Dendritic cell treated with granulocyte-macrophage colony-stimulating factor and Interleukin-4, amounts not matched to agents 40 ng/mL and 50 ng/mL, for 4 days (primary cell): Measurements from ENCODE around the gene NTSR2.

Experiments
- H3K27ac Mint-ChIP-seq: one replicate; pipeline ENCODE4 v1.8.0; 2022; ENCODE audit warnings: mild to moderate bottlenecking, mixed read lengths
- H3K27me3 Mint-ChIP-seq: one replicate; pipeline ENCODE4 v1.8.0; 2022; ENCODE audit warnings: mild to moderate bottlenecking, mixed read lengths
- H3K36me3 Mint-ChIP-seq: one replicate; pipeline ENCODE4 v1.8.0; 2022; ENCODE audit warnings: low read depth, mixed read lengths
- H3K4me1 Mint-ChIP-seq: one replicate; pipeline ENCODE4 v1.8.0; 2022; ENCODE audit warnings: low read depth, mixed read lengths
- H3K4me3 Mint-ChIP-seq: one replicate; pipeline ENCODE4 v1.8.0; 2022; ENCODE audit warnings: mild to moderate bottlenecking, moderate library complexity, mixed read lengths
- H3K9me3 Mint-ChIP-seq: one replicate; pipeline ENCODE4 v1.8.0; 2022; ENCODE audit warnings: mixed read lengths
- intact Hi-C: fragments of 100-400 bp; cut with micrococcal nuclease; formaldehyde crosslinking; loops from one replicate; pipeline ENCODE4 v1.15.0; 2022

NTSR2 gene

GRCh38 chr2:11669454-11670291 is at the start of gene NTSR2:
Gene NTSR2 (minus strand): TSS chr2:11670195. CDS start chr2:11670129, 66 bp downstream.
- H3K4me1 Mint-ChIP-seq: peaks cover 6% of the 10 kb centered on the region
- peaks cover 47% of the 10 kb centered on the region for H3K27me3 Mint-ChIP-seq
- no peaks in the 10 kb centered on the region for H3K36me3 Mint-ChIP-seq
- H3K9me3 Mint-ChIP-seq: no peaks in the 10 kb centered on the region
- no peak within 1 kb of the TSS for H3K27ac Mint-ChIP-seq
- H3K4me3 Mint-ChIP-seq: no peak within 1 kb of the TSS
- intact Hi-C loops: no loop called here

DNA sequence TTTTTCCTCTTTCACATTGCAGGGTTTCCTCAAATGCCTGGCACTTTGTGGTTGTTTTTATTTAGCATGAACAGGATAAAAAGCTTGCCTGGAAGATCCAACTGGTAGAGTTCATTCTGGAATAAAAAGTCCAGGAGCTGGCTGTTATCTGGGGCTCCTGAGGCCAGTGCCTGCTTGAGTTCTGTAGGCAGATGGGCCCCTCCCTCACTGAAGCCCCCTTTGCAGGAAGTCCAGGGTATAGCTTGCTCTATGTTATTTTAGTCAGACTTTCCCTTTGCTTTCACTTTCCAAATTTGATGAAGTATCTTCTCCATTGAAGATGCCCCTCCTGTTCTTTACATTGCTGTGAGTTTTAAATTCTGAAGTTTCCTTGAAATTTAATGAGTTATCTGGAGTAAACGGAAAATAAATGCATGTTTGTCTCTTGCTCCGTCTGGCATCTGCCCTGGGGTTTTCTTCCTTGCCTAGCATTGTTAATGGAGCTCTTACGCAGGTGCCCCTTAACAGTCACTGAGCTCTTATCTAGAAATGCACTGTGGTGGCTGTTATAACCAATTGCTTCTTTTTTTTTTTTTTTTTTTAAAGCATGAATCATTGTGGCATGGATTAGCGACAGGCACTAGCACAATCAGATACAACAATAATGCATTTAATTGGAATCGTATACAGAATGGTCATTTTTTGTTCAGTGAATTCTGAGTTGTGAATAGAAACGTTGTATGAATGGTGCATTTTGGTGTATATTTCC is 49.4 kb upstream of the NTSR2 start:
- Mint-ChIP-seq H3K4me3 (no peak overlapping the region), H3K36me3 (no peaks in the 10 kb centered on the region), H3K9me3 (no peaks in the 10 kb centered on the region), H3K27ac (no peak overlapping the region), H3K27me3 (peaks cover 23% of the 10 kb centered on the region), H3K4me1 (peaks cover 26% of the 10 kb centered on the region)
- intact Hi-C loops: no loop called here

- intact Hi-C loops: no loop called here
- H3K4me1 Mint-ChIP-seq: peaks cover 26% of the 10 kb centered on the region
- peaks cover 24% of the 10 kb centered on the region for H3K27me3 Mint-ChIP-seq
- no peak overlapping the region for H3K27ac Mint-ChIP-seq
- no peaks in the 10 kb centered on the region for H3K9me3 Mint-ChIP-seq
- no peak overlapping the region for H3K4me3 Mint-ChIP-seq
- no peaks in the 10 kb centered on the region for H3K36me3 Mint-ChIP-seq
Observed at GRCh38 chr2:11718606-11719005, 48.6 kb upstream of the NTSR2 start.

GRCh38 chr2:11717623-11718022 is 47.6 kb upstream of the NTSR2 start:
- H3K36me3 Mint-ChIP-seq: no peaks in the 10 kb centered on the region
- H3K4me3 Mint-ChIP-seq: no peak overlapping the region
- H3K27me3 Mint-ChIP-seq: peaks cover 21% of the 10 kb centered on the region
- H3K9me3 Mint-ChIP-seq: no peaks in the 10 kb centered on the region
- intact Hi-C loops: no loop called here
- peak overlapping the region; percentile 26 for H3K27ac Mint-ChIP-seq
- H3K4me1 Mint-ChIP-seq: peaks cover 26% of the 10 kb centered on the region

- intact Hi-C loops: no loop called here
- Mint-ChIP-seq H3K27me3 (peaks cover 19% of the 10 kb centered on the region), H3K9me3 (no peaks in the 10 kb centered on the region)
Observed at GRCh38 chr2:11716689-11717321, 46.8 kb upstream of the NTSR2 start.

DNA sequence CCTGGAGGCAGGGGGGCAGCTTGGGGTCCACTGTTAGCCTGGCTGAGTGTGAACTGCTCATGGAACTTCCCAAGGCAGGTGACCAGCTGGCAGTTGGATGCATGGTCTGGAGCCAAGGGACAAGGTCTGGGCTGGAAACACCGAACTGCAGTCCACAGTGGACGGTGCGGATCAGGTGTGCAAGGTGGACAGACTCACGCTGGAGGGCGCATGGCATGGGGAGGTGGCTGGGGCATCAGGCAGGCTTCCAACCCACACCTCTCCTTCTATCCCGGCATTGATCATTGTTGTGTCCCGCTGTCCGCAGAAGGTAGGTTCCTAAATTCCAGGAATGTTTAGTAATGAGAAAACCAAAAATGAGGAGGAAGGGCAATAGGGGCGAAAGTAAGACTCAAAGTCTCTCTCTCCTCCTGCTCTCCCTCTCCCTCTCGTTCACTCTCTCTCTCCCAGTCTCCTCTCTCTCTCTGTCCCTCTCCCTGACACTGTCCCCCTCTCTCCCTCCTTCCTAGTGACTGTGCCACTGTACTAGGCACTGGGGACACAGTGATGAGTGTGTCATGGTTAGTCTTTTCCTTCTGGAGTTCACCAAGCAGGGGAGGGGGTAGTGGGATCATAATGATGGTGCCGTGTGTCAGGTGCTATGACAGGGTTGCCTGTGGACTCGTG is 46.1 kb upstream of the NTSR2 start:
- Mint-ChIP-seq H3K4me3 (no peak overlapping the region), H3K36me3 (no peaks in the 10 kb centered on the region), H3K27ac (peak overlapping the region; percentile 22), H3K27me3 (peaks cover 19% of the 10 kb centered on the region), H3K4me1 (peaks cover 41% of the 10 kb centered on the region), H3K9me3 (no peaks in the 10 kb centered on the region)
- intact Hi-C loops: no loop called here

More at GRCh38 chr2:11716689-11717321, 46.8 kb upstream of the NTSR2 start:
- H3K4me1 Mint-ChIP-seq: peaks cover 34% of the 10 kb centered on the region
- H3K27ac Mint-ChIP-seq: peak overlapping the region; percentile 22
- H3K36me3 Mint-ChIP-seq: no peaks in the 10 kb centered on the region
- H3K4me3 Mint-ChIP-seq: no peak overlapping the region

DNA sequence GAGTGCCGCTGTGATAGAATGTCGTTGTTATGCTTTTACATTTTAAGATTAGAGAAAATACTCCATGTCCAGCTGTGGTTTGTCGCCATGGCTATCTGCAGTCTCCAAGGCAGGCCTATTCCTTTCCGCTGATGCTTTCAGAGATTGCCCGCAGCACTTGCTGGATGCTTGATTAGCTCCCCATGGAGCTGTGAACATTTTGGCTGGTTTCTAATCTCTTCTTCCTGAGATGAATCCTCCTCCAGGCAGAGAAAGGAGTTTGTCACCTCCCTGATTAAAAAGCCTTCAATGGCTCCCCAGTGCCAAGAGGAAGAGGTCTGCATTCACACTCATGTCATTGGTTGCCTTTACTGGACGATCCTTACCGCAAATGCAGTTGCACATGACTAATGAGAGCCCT is 43.8 kb upstream of the NTSR2 start:
- Mint-ChIP-seq H3K36me3 (no peaks in the 10 kb centered on the region), H3K9me3 (no peaks in the 10 kb centered on the region), H3K4me3 (no peak overlapping the region), H3K27ac (no peak overlapping the region), H3K4me1 (peaks cover 41% of the 10 kb centered on the region), H3K27me3 (peaks cover 10% of the 10 kb centered on the region)
- intact Hi-C loops: no loop called here

DNA sequence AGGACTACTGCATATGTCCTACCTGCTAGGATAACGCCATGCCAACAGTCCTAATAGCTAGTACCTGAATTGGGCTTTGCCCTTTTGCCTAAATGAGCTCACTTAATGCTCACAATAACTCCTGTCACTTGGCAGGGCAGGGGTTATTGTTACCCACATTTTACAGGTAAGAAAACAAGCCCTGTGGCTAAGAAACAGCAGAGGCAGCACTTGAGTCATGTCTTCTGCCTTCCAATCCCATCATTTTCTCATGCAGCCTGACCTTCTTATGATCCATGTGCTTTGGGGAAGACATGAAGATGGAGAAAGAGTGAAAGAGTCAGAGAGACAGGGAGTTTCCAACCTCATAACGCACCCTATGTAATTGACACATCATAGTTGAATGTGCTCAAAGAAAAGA is 42.9 kb upstream of the NTSR2 start:
- H3K36me3 Mint-ChIP-seq: no peaks in the 10 kb centered on the region

GRCh38 chr2:11711751-11712150 is 41.8 kb upstream of the NTSR2 start:
- no peak overlapping the region for H3K4me3 Mint-ChIP-seq
- peaks cover 30% of the 10 kb centered on the region for H3K4me1 Mint-ChIP-seq
- H3K27ac Mint-ChIP-seq: peak overlapping the region; percentile 1
- H3K9me3 Mint-ChIP-seq: no peaks in the 10 kb centered on the region
- intact Hi-C loops: no loop called here
- H3K36me3 Mint-ChIP-seq: no peaks in the 10 kb centered on the region
- peaks cover 10% of the 10 kb centered on the region for H3K27me3 Mint-ChIP-seq

More for the DNA sequence above, 42.9 kb upstream of the NTSR2 start:
- no peaks in the 10 kb centered on the region for H3K9me3 Mint-ChIP-seq
- peaks cover 10% of the 10 kb centered on the region for H3K27me3 Mint-ChIP-seq
- H3K4me3 Mint-ChIP-seq: no peak overlapping the region
- H3K4me1 Mint-ChIP-seq: peaks cover 39% of the 10 kb centered on the region
- no peak overlapping the region for H3K27ac Mint-ChIP-seq
- intact Hi-C loops: no loop called here

DNA sequence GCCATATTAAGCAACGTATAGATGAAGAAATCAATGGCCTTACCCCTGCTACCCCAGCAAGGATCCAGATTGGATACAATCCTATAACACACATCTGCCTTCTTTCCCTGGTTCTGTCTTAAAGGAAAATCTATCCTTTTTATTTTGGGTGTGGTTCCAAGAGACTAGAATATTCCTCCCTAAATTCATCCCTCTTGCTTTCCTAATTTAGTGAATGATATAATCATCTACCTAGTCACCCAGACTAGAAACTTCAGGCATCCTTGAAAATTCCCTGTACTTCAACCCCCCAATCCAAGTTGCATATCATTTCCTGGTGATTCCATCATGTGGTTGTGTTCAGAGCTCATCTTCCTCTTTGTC is 41.3 kb upstream of the NTSR2 start:
- Mint-ChIP-seq H3K36me3 (no peaks in the 10 kb centered on the region), H3K27ac (no peak overlapping the region), H3K27me3 (peaks cover 9% of the 10 kb centered on the region), H3K9me3 (no peaks in the 10 kb centered on the region), H3K4me3 (no peak overlapping the region), H3K4me1 (peaks cover 26% of the 10 kb centered on the region)
- intact Hi-C loops: no loop called here

GRCh38 chr2:11710632-11711353 is 40.8 kb upstream of the NTSR2 start:
- no peaks in the 10 kb centered on the region for H3K36me3 Mint-ChIP-seq
- intact Hi-C loops: no loop called here
- peaks cover 8% of the 10 kb centered on the region for H3K27me3 Mint-ChIP-seq
- no peak overlapping the region for H3K4me3 Mint-ChIP-seq
- H3K9me3 Mint-ChIP-seq: no peaks in the 10 kb centered on the region
- H3K27ac Mint-ChIP-seq: no peak overlapping the region
- H3K4me1 Mint-ChIP-seq: peaks cover 21% of the 10 kb centered on the region

DNA sequence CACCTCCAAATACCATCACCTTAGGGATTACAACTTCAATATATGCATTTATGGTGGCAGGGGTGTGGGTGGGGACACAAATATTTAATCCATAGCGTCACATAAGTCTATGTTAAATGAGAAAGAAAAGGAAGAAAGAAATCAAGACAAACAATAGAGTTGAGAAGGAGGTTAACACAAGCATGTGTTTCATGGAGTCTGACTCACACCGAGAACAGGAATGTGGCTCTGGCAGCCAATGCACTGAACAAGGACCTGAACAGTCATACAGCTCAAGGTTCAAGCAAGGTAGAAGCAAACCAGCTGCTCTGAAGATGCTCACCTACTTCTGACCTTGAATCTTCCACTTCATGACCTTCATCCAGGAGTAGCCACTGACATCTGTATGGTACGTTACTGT is 40.2 kb upstream of the NTSR2 start:
- Mint-ChIP-seq H3K27ac (no peak overlapping the region), H3K4me3 (no peak overlapping the region), H3K27me3 (peaks cover 3% of the 10 kb centered on the region), H3K36me3 (no peaks in the 10 kb centered on the region), H3K9me3 (no peaks in the 10 kb centered on the region), H3K4me1 (peaks cover 20% of the 10 kb centered on the region)
- intact Hi-C loops: no loop called here

DNA sequence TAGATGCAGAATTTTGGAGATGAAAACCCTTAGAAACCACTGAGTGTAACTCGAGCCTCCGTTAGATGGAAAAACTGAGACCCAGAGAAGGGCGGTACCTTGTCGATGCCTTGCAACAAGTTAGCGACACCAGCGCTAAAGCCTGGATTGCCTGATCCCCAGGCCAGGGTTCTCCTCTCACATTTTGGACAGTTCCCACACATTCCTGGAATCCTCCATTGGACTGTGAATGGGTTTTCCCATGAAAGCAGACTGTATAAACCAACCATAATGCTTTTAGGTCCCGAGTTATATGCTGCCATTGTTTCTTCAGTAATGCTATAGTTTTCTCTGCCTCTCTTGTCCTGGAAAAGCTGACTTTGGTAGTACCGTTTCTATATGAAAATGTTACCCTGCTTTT is 39.3 kb upstream of the NTSR2 start:
- intact Hi-C loops: no loop called here
- H3K4me3 Mint-ChIP-seq: no peak overlapping the region
- no peak overlapping the region for H3K27ac Mint-ChIP-seq
- H3K27me3 Mint-ChIP-seq: peaks cover 2% of the 10 kb centered on the region
- no peaks in the 10 kb centered on the region for H3K36me3 Mint-ChIP-seq
- peaks cover 21% of the 10 kb centered on the region for H3K4me1 Mint-ChIP-seq
- no peaks in the 10 kb centered on the region for H3K9me3 Mint-ChIP-seq
